ENCODE data around the gene ASAP2. TPM values are rescaled to one million over a fixed set of nuclear protein-coding genes. Genes with fewer than 3 reads are reported as not detected.

Gene ASAP2
- total RNA-seq, 2 experiments from 2014 or later, result 0.14 to 0.15 TPM

DNA sequence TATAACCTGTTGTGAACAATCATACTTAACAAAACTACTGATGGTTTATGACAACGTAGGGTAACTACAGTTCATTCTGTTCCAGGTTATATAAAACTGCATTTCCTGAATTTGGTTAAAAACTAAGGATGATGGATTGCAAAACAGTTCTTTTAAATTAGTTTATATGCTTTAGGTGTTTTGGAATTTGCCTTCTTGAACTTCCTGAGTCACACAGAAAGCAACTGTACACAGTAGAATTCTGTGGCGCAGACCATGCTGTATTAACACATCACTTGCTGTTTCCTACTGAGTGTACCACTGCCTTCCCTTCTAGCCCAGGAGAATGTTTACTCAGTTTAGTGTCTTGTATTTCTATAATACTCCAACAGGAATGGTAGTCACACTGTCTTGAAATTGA is 197.3 kb downstream of the ASAP2 start:
- Mint-ChIP-seq H3K36me3 (ENCODE audit: low read depth) (peaks cover 4% of the 10 kb centered on the region), H3K4me3 (no peak overlapping the region), H3K27ac (no peak overlapping the region), H3K4me1 (ENCODE audit: low read depth) (no peaks in the 10 kb centered on the region), H3K9me3 (no peaks in the 10 kb centered on the region), H3K27me3 (ENCODE audit: low read depth) (no peaks in the 10 kb centered on the region)
- CTCF ChIA-PET, result no interaction called here
- no peak for DNase-seq
- intact Hi-C loops (cut with micrococcal nuclease), result no loop called here

DNA sequence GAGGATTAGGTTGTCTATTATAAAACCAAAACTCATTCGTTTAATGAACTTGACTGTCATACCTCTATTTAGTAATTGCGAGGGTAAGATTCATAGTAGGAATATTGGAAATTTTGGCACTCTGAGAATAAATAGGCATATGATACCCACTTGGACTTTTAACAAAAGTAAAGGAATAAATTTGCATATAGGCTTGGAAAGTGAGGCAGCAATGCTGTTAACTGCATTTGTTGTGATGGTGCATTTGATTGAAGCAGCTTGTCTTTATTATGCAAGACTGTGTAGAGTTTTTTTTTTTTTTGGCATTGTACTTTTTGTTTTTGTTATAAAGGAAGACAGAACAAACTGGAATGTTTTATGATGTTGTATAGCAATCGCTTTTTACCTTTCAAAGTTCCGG is 197.8 kb downstream of the ASAP2 start:
- H3K9me3 Mint-ChIP-seq, result no peaks in the 10 kb centered on the region
- peaks cover 4% of the 10 kb centered on the region for H3K36me3 Mint-ChIP-seq (ENCODE audit: low read depth)
- H3K4me3 Mint-ChIP-seq, result no peak overlapping the region
- CTCF ChIA-PET, result no interaction called here
- no peak for DNase-seq
- H3K27ac Mint-ChIP-seq, result no peak overlapping the region
- intact Hi-C loops (cut with micrococcal nuclease), result no loop called here
- no peaks in the 10 kb centered on the region for H3K4me1 Mint-ChIP-seq (ENCODE audit: low read depth)
- no peaks in the 10 kb centered on the region for H3K27me3 Mint-ChIP-seq (ENCODE audit: low read depth)

DNA sequence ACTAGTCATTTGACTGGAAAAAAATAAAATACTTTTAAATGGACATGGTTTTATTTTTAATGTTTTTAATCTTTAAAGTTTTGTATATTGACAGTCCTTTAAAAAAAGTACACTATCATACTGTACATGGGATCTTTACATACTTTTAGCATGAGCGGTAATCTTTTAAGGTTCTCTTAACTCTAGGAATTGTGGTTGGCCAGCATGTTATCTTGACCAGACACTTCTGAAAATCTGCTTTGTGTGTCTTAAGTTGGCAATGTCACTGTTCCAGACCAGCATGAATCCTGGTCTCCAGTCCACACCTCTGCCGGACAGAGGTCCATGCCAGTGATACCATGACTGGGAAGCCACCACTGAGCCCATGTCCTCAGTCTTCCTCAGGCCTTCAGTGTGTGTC is 199.0 kb downstream of the ASAP2 start:
- intact Hi-C loops (cut with micrococcal nuclease), result no loop called here
- DNase-seq, result no peak
- H3K4me3 Mint-ChIP-seq, result no peak overlapping the region
- H3K9me3 Mint-ChIP-seq, result no peaks in the 10 kb centered on the region
- CTCF ChIA-PET, result no interaction called here
- peaks cover 5% of the 10 kb centered on the region for H3K36me3 Mint-ChIP-seq (ENCODE audit: low read depth)
- H3K4me1 Mint-ChIP-seq (ENCODE audit: low read depth), result no peaks in the 10 kb centered on the region
- no peak overlapping the region for H3K27ac Mint-ChIP-seq
- no peaks in the 10 kb centered on the region for H3K27me3 Mint-ChIP-seq (ENCODE audit: low read depth)

DNA sequence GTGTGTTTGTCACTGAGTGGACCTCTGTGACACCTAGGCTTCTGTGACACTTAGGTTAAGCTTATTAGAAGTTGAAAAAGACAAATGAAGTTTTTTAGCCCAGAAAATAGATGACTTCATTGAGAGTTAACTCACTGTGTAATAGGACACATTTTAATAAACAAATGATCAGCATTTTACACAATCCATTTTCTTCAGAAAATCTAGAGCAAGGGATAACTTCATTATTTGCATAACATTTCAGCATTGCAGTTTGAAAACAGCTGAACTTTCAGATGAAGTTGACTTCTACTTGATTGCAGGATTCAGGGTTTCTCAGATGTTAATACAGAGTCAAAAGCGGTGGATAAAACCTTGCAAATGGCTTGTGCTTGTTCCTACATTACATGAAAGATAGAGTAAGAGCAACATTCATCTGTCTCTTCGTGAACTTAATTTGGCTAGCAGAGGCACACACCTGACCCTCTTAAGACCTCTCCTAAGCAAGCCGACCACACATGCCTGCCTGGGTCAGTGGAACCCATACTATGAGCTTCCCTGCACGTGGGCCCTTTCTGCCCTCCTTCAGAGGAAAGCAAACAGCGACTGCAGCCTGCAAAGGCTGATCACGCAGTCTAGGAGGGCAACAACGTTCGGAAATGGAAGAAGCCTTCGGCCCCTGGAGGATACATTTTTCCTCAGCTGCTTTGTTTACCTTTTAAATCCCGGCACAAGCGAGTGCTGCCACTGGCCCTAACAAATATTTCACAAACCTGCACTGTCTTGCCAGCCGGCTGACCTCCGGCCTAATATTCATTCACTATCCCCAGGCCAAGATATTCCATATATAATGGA is 200.1 kb downstream of the ASAP2 start:
- Mint-ChIP-seq H3K4me1 (ENCODE audit: low read depth) (no peaks in the 10 kb centered on the region), H3K27ac (no peak overlapping the region), H3K4me3 (no peak overlapping the region), H3K36me3 (ENCODE audit: low read depth) (peaks cover 7% of the 10 kb centered on the region), H3K27me3 (ENCODE audit: low read depth) (no peaks in the 10 kb centered on the region), H3K9me3 (no peaks in the 10 kb centered on the region)
- CTCF ChIA-PET, result no interaction called here
- DNase-seq, result no peak
- intact Hi-C loops (cut with micrococcal nuclease), result no loop called here

DNA sequence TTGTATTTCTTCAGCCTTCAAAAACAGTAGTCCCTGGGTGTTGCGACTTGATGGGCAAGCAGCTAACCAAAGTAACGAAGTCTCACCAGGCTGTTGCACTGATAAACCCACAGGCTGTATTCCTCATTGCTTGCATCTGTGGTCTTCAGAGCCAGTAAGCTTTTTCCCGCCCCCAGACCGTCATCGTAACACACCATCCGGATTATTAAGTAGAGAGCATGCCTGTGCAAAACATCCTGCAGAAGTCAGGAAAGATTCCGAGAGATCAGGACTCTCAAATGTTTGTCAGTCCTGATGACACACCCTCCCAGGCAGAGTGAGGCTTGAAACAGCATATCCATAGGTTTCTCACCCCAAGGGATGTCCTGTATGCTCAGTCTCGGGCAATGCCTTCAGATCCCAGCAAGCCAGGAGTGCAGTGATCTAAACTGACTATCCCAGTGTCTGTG is 200.8 kb downstream of the ASAP2 start:
- Mint-ChIP-seq H3K36me3 (ENCODE audit: low read depth) (peaks cover 12% of the 10 kb centered on the region), H3K4me3 (no peak overlapping the region), H3K27me3 (ENCODE audit: low read depth) (no peaks in the 10 kb centered on the region), H3K9me3 (no peaks in the 10 kb centered on the region), H3K4me1 (ENCODE audit: low read depth) (no peaks in the 10 kb centered on the region), H3K27ac (no peak overlapping the region)
- no peak for DNase-seq
- CTCF ChIA-PET, result no interaction called here
- intact Hi-C loops (cut with micrococcal nuclease), result no loop called here

DNA sequence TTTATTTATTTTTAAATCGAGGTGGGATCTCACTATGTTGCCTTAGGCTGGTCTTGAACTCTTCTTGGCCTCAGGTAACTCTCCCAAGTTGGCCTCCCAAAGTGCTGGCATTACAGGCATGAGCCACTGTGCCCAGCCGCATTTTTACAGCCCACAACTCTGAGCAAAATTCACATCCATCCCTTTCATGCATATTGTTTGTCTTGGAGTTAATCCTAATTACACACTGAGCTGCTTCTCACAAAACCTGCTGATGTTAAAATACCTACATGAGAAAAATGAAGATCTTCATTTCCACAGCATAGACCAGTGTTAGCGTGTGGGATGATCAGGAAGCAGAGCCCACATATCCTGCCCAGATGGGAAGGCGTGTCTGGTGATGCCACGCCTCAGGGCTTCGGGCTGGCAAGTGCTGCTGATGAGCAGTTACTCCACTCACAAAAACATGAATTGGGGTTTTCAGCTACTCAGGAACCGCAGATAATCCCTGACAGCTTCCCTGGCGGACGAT is 202.1 kb downstream of the ASAP2 start:
- H3K27me3 Mint-ChIP-seq (ENCODE audit: low read depth), result no peaks in the 10 kb centered on the region
- no peak for DNase-seq
- intact Hi-C loops (cut with micrococcal nuclease), result no loop called here
- peaks cover 16% of the 10 kb centered on the region for H3K36me3 Mint-ChIP-seq (ENCODE audit: low read depth)
- no peak overlapping the region for H3K4me3 Mint-ChIP-seq
- H3K4me1 Mint-ChIP-seq (ENCODE audit: low read depth), result no peaks in the 10 kb centered on the region
- CTCF ChIA-PET, result no interaction called here
- H3K27ac Mint-ChIP-seq, result no peak overlapping the region
- no peaks in the 10 kb centered on the region for H3K9me3 Mint-ChIP-seq

DNA sequence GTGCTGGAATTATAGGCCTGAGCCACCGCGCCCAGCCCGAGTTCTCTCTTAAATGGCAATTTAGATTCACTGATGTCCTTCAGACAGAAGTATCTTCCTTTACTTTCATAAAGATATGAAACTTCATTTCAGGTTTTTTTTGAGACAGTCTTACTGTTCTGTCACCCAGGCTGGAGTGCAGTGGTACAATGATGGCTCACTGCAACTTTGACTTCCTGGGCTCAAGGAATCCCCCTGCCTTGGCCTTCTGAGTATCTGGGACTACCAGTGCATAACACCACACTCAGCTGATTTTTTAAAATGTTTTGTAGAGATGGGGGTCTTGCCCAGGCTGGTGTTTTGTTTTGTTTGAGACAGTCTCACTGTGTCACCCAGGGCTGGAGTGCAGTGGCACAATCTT is 203.5 kb downstream of the ASAP2 start:
- H3K36me3 Mint-ChIP-seq (ENCODE audit: low read depth), result peaks cover 22% of the 10 kb centered on the region

DNA sequence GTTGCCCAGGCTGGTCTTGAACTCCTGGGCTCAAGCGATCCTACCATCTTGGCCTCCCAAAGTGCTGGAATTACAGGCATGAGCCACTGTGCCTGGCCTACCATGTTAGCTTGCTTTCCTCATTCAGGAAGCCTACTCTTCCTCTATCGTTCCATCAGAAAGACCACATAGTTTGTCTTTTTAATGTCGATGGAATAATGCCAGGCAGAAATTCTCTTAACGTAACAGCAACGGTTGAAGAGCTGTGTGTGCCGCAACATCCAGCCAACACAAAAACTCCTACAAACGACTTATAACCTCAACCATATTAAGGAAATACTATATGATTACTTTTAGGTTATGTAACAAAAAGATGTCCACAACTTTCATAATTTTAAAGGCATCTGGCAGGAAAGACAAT is 206.2 kb downstream of the ASAP2 start:
- CTCF ChIA-PET, result interaction anchor here (0.6 kb wide), 1 partner anchor 379 kb away, joined by 3 read pairs; no protein-coding TSS in a partner anchor
- intact Hi-C loops (cut with micrococcal nuclease), result no loop called here
- H3K27ac Mint-ChIP-seq, result no peak overlapping the region
- H3K9me3 Mint-ChIP-seq, result no peaks in the 10 kb centered on the region
- no peak overlapping the region for H3K4me3 Mint-ChIP-seq
- DNase-seq, result no peak
- H3K27me3 Mint-ChIP-seq (ENCODE audit: low read depth), result no peaks in the 10 kb centered on the region
- peaks cover 15% of the 10 kb centered on the region for H3K4me1 Mint-ChIP-seq (ENCODE audit: low read depth)
- H3K36me3 Mint-ChIP-seq (ENCODE audit: low read depth), result peaks cover 28% of the 10 kb centered on the region

More for the DNA sequence above, 203.5 kb downstream of the ASAP2 start:
- H3K4me3 Mint-ChIP-seq, result no peak overlapping the region
- no peaks in the 10 kb centered on the region for H3K27me3 Mint-ChIP-seq (ENCODE audit: low read depth)
- H3K9me3 Mint-ChIP-seq, result no peaks in the 10 kb centered on the region
- no peak overlapping the region for H3K27ac Mint-ChIP-seq
- peaks cover 2% of the 10 kb centered on the region for H3K4me1 Mint-ChIP-seq (ENCODE audit: low read depth)
- CTCF ChIA-PET, result no interaction called here
- DNase-seq, result no peak
- intact Hi-C loops (cut with micrococcal nuclease), result no loop called here

DNA sequence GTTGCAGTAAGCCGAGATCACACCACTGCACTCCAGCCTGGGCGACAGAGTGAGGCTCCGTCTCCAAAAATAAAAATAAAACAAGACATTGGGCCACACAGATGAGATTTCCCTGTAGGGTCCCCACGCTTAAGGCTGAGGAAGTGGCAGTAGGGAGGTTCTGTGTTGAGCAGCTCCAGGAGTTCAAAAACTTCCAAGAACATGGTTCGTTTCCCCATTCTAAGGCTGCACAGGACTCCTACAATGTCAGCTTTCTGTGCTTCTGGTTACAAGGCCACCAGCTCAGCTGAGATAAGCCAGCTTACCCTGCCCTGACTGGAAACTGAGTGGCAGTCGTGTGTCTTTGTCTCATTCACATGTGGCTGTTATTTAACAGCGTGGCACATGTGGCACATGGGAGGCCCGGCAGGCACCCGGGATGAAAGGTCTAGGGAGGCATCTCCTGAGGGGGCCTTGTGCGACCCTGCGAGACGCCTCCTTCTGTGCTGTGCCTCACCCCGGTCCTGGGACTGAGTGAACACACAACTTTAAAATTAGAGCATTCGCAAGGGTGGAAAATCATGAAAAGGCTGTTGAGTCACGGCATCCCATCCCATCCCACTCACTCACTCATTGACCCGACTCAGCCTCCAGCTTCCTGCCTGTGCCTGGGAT is 209.0 kb downstream of the ASAP2 start:
- Mint-ChIP-seq H3K27me3 (ENCODE audit: low read depth) (no peaks in the 10 kb centered on the region), H3K4me1 (ENCODE audit: low read depth) (peaks cover 37% of the 10 kb centered on the region), H3K36me3 (ENCODE audit: low read depth) (peaks cover 39% of the 10 kb centered on the region), H3K27ac (no peak overlapping the region), H3K4me3 (no peak overlapping the region), H3K9me3 (no peaks in the 10 kb centered on the region)
- CTCF ChIA-PET, result no interaction called here
- no peak for DNase-seq
- intact Hi-C loops (cut with micrococcal nuclease), result no loop called here

DNA sequence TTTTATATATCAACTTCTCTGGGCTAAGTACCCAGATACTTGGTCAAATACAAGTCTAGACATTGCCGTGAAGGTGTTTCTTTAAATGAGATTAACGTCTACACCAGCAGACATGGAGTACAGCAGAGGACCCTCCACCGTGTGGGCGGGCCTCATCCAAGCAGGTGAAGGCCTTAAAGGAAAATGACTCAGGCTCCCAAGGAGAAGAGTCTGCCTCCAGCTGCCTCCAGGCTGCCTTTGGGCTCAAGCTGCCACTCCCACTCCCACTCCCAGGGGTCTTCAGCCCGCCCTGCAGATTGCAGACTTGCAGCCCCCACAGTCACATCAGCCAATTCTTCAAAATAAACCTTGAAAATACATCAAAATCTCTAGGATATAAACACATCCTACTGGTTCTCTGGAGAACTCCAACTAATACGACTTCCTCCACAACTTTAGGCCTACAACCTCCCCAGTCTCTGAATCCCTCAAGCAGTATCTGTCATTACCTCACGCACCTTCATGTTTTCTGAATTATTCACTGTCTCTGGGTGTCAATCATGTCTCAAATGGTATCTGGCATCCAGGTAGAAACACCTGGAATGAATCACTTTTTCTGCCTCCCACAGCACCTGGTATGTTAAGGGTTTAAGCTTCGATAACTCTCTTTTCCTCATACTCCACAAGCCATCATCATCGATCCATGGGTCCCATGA is 209.8 kb downstream of the ASAP2 start:
- CTCF ChIA-PET, result no interaction called here
- Mint-ChIP-seq H3K4me3 (no peak overlapping the region), H3K36me3 (ENCODE audit: low read depth) (peaks cover 37% of the 10 kb centered on the region), H3K4me1 (ENCODE audit: low read depth) (peaks cover 39% of the 10 kb centered on the region), H3K27me3 (ENCODE audit: low read depth) (no peaks in the 10 kb centered on the region), H3K27ac (no peak overlapping the region), H3K9me3 (no peaks in the 10 kb centered on the region)
- intact Hi-C loops (cut with micrococcal nuclease), result no loop called here
- DNase-seq, result no peak

DNA sequence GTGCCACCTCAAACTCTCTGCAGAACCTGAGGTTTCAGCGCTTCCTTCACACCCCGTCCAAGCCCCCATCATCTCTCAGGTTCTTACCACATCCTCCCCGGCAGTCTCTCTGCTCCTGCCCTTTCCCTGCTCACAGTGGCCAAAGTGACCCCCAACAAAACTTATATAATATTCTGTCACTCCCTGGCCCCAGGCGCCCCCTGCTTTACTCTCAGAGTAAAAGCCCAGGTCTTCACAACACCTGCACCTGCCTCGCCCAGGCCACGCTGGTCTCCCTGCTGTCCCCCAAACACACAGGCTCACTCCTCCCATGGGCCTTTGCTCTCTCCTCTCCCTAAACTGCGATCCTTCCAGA is 210.3 kb downstream of the ASAP2 start:
- CTCF ChIA-PET, result no interaction called here
- H3K27me3 Mint-ChIP-seq (ENCODE audit: low read depth), result no peaks in the 10 kb centered on the region
- intact Hi-C loops (cut with micrococcal nuclease), result no loop called here
- H3K9me3 Mint-ChIP-seq, result no peaks in the 10 kb centered on the region
- H3K36me3 Mint-ChIP-seq (ENCODE audit: low read depth), result peaks cover 40% of the 10 kb centered on the region
- no peak overlapping the region for H3K4me3 Mint-ChIP-seq
- DNase-seq, result no peak
- H3K27ac Mint-ChIP-seq, result no peak overlapping the region
- peaks cover 44% of the 10 kb centered on the region for H3K4me1 Mint-ChIP-seq (ENCODE audit: low read depth)

DNA sequence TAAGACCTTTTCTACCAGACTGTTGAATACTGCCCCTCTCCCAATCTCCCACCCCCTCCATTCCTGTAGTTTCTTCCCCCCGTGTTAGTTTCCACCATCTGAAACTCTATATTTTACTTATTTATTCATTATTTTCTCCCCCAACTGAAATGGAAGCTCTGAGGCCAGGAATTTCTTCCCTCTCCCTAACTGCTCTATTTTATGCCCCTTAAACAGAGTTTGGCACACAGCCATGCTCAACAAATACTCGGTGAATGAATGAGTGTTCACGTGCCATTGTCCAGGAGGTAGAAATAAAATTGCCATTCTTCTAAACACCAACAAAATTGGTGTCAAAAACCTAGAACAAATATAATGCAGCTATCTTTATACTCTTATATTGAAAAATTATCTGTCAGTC is 211.1 kb downstream of the ASAP2 start:
- DNase-seq, result no peak
- CTCF ChIA-PET, result interaction anchor here (0.6 kb wide), 1 partner anchor 212 kb away, joined by 6 read pairs; no protein-coding TSS in a partner anchor
- H3K4me1 Mint-ChIP-seq (ENCODE audit: low read depth), result peaks cover 50% of the 10 kb centered on the region
- no peak overlapping the region for H3K27ac Mint-ChIP-seq
- H3K36me3 Mint-ChIP-seq (ENCODE audit: low read depth), result peaks cover 40% of the 10 kb centered on the region
- no peaks in the 10 kb centered on the region for H3K9me3 Mint-ChIP-seq
- H3K4me3 Mint-ChIP-seq, result no peak overlapping the region
- H3K27me3 Mint-ChIP-seq (ENCODE audit: low read depth), result no peaks in the 10 kb centered on the region
- intact Hi-C loops (cut with micrococcal nuclease), result no loop called here
